OCI-LY3 (cell line): ENCODE data around the gene TRIM2.

Source experiments
- H2AFZ ChIP-seq: fragments of 200-600, 300-600 bp; shearing (Covaris generic); 2 replicates; pipeline ENCODE4 v1.6.0; 2014; ENCODE audit warnings: antibody characterized with exemption, low read depth, low read length
- H3K27ac ChIP-seq: fragments of 200-600, 300-600 bp; sonication (generic); 2 replicates; pipeline ENCODE4 v1.5.1; 2014; ENCODE audit warnings: mild to moderate bottlenecking, low read length, moderate library complexity, mixed read lengths
- H3K27me3 ChIP-seq: fragments of 200-600, 300-600 bp; sonication (generic); 2 replicates; pipeline ENCODE4 v1.6.1; 2014; ENCODE audit warnings: low read depth, low read length, mixed read lengths
- H3K36me3 ChIP-seq: fragments of 200-600, 300-600 bp; sonication (generic); replicated peaks from 2 replicates; pipeline ENCODE3; 2014; ENCODE audit warnings: low read depth, low read length, mixed read lengths
- H3K4me1 ChIP-seq: fragments of 300-600, 200-600 bp; sonication (generic); 2 replicates; pipeline ENCODE4 v1.6.1; 2014; ENCODE audit warnings: low read length, mixed read lengths
- H3K4me2 ChIP-seq: fragments of 200-600, 300-600 bp; sonication (generic); 2 replicates; pipeline ENCODE4 v1.6.1; 2014; ENCODE audit warnings: low read length, mixed read lengths
- H3K4me3 ChIP-seq: fragments of 300-600, 200-600 bp; sonication (generic); 2 replicates; pipeline ENCODE4 v1.5.1; 2014; ENCODE audit warnings: antibody characterized with exemption, mild to moderate bottlenecking, low read length, moderate library complexity
- H3K79me2 ChIP-seq: fragments of 300-600, 200-600 bp; shearing (Covaris generic); 2 replicates; pipeline ENCODE4 v1.6.1; 2014; ENCODE audit warnings: mild to moderate bottlenecking, low read length, mixed read lengths
- H3K9ac ChIP-seq: fragments of 300-600, 200-600 bp; shearing (Covaris generic); 2 replicates; pipeline ENCODE4 v1.6.0; 2014; ENCODE audit warnings: mild to moderate bottlenecking, low read length, moderate library complexity
- H3K9me3 ChIP-seq: fragments of 200-600, 300-600 bp; shearing (Covaris generic); 2 replicates; pipeline ENCODE4 v1.6.1; 2014; ENCODE audit warnings: low read length, mixed read lengths; ENCODE audit not compliant: insufficient read depth
- H4K20me1 ChIP-seq: fragments of 200-600, 300-600 bp; sonication (generic); 2 replicates; pipeline ENCODE4 v1.6.1; 2016; ENCODE audit warnings: low read length, mixed read lengths; ENCODE audit not compliant: insufficient read depth
- CTCF ChIP-seq: fragments of 200-600, 300-600 bp; sonication (generic); IDR thresholded peaks from 2 replicates; pipeline ENCODE4 v1.5.1; 2014; ENCODE audit warnings: antibody characterized with exemption, low read length, low read depth
- EZH2phosphoT487 ChIP-seq: fragments of 200-600 bp; shearing (Covaris generic); IDR thresholded peaks from 2 replicates; pipeline ENCODE4 v1.6.1; 2018; ENCODE audit warnings: antibody characterized with exemption, mixed run types, low read depth

The TRIM2 gene

GRCh38 chr4:153364061-153364460 is 159.8 kb downstream of the TRIM2 start:
- H2AFZ ChIP-seq = no peak overlapping the region
- no peak overlapping the region for H3K4me2 ChIP-seq
- no peaks in the 10 kb centered on the region for H4K20me1 ChIP-seq
- H3K27ac ChIP-seq = no peak overlapping the region
- TF ChIP-seq CTCF (no peak), EZH2phosphoT487 (no peak)
- H3K9ac ChIP-seq = no peak overlapping the region
- no peaks in the 10 kb centered on the region for H3K4me1 ChIP-seq
- H3K4me3 ChIP-seq = no peak overlapping the region
- H3K36me3 ChIP-seq = peaks cover 66% of the 10 kb centered on the region
- H3K79me2 ChIP-seq = no peaks in the 10 kb centered on the region
- no peaks in the 10 kb centered on the region for H3K9me3 ChIP-seq
- no peaks in the 10 kb centered on the region for H3K27me3 ChIP-seq

- H3K4me2 ChIP-seq = no peak overlapping the region
- H2AFZ ChIP-seq = no peak overlapping the region
- no peaks in the 10 kb centered on the region for H3K4me1 ChIP-seq
- no peaks in the 10 kb centered on the region for H3K27me3 ChIP-seq
- no peak overlapping the region for H3K4me3 ChIP-seq
- no peaks in the 10 kb centered on the region for H3K9me3 ChIP-seq
- no peaks in the 10 kb centered on the region for H4K20me1 ChIP-seq
- H3K79me2 ChIP-seq = no peaks in the 10 kb centered on the region
- peaks cover 64% of the 10 kb centered on the region for H3K36me3 ChIP-seq
- no peak for TF ChIP-seq EZH2phosphoT487
- H3K9ac ChIP-seq = no peak overlapping the region
- no peak overlapping the region for H3K27ac ChIP-seq
Observed at GRCh38 chr4:153365003-153365402, 160.8 kb downstream of the TRIM2 start.

- Histone ChIP-seq H3K36me3 (peaks cover 74% of the 10 kb centered on the region), H4K20me1 (no peaks in the 10 kb centered on the region), H3K9ac (no peak overlapping the region), H3K27ac (no peak overlapping the region), H3K4me3 (no peak overlapping the region), H3K27me3 (no peaks in the 10 kb centered on the region), H2AFZ (no peak overlapping the region), H3K79me2 (no peaks in the 10 kb centered on the region), H3K4me2 (no peak overlapping the region), H3K4me1 (no peaks in the 10 kb centered on the region), H3K9me3 (no peaks in the 10 kb centered on the region)
- no peak for TF ChIP-seq EZH2phosphoT487
Observed at GRCh38 chr4:153366486-153366885, 162.2 kb downstream of the TRIM2 start.

- Histone ChIP-seq H3K4me3 (no peak overlapping the region), H3K4me1 (no peaks in the 10 kb centered on the region), H3K9me3 (no peaks in the 10 kb centered on the region), H4K20me1 (no peaks in the 10 kb centered on the region), H3K4me2 (no peak overlapping the region), H3K27me3 (no peaks in the 10 kb centered on the region), H3K79me2 (no peaks in the 10 kb centered on the region), H3K9ac (no peak overlapping the region), H3K27ac (no peak overlapping the region), H2AFZ (no peak overlapping the region), H3K36me3 (peaks cover 79% of the 10 kb centered on the region)
- TF ChIP-seq CTCF = no peak
- no peak for TF ChIP-seq EZH2phosphoT487
Observed at GRCh38 chr4:153367092-153367491, 162.8 kb downstream of the TRIM2 start.

- H3K36me3 ChIP-seq = peaks cover 85% of the 10 kb centered on the region
Observed at GRCh38 chr4:153369021-153369420, 164.8 kb downstream of the TRIM2 start.

More at GRCh38 chr4:153369021-153369420, 164.8 kb downstream of the TRIM2 start:
- no peaks in the 10 kb centered on the region for H3K27me3 ChIP-seq
- H3K9ac ChIP-seq = no peak overlapping the region
- H4K20me1 ChIP-seq = no peaks in the 10 kb centered on the region
- H3K4me2 ChIP-seq = no peak overlapping the region
- peaks cover 8% of the 10 kb centered on the region for H3K9me3 ChIP-seq
- TF ChIP-seq CTCF (no peak), EZH2phosphoT487 (no peak)
- H3K79me2 ChIP-seq = no peaks in the 10 kb centered on the region
- no peak overlapping the region for H2AFZ ChIP-seq
- H3K27ac ChIP-seq = no peak overlapping the region
- no peaks in the 10 kb centered on the region for H3K4me1 ChIP-seq
- no peak overlapping the region for H3K4me3 ChIP-seq
